Neutrophil (primary cell): Measurements from ENCODE around the gene PTPRO.

Source experiments
- H3K27ac ChIP-seq: fragments of 200-600 bp; sonication (generic); 2 replicates; pipeline ENCODE4 v1.5.1; 2016; ENCODE audit warnings: mild to moderate bottlenecking, moderate library complexity
- H3K27me3 ChIP-seq: fragments of 200-600 bp; sonication (generic); 2 replicates; pipeline ENCODE4 v1.6.0; 2016; ENCODE audit warnings: mild to moderate bottlenecking
- H3K36me3 ChIP-seq: fragments of 200-600 bp; sonication (generic); 2 replicates; pipeline ENCODE4 v1.5.1; 2017
- H3K4me1 ChIP-seq, 2 experiments: fragments of 200-600 bp in 1 of 2; sonication (generic) in 1 of 2; 1 replicate in 1 of 2; 2 replicates in 1 of 2; pipeline versions ENCODE4 v1.5.1 to v1.6.1; 2013 to 2016; ENCODE audit warnings: low read depth in 1 of 2, low read length in 1 of 2, mild to moderate bottlenecking in 1 of 2, moderate library complexity in 1 of 2; ENCODE audit not compliant: control insufficient read depth in 1 of 2, insufficient read depth in 1 of 2
- H3K4me3 ChIP-seq, 2 experiments: fragments of 200-600 bp in 1 of 2; sonication (generic) in 1 of 2; 1 replicate in 1 of 2; 2 replicates in 1 of 2; pipeline ENCODE4 v1.5.1; 2013 to 2016; ENCODE audit warnings: low read depth in 1 of 2, low read length in 1 of 2, mild to moderate bottlenecking in 1 of 2, moderate library complexity in 1 of 2
- H3K9me3 ChIP-seq: fragments of 200-600 bp; sonication (generic); 2 replicates; pipeline ENCODE4 v1.5.1; 2016
- TF ChIP-seq, protein P1 (sequence below): fragments of 200-600 bp; sonication (generic); IDR thresholded peaks from 2 replicates; pipeline ENCODE4 v1.5.1; 2016; ENCODE audit warnings: antibody characterized with exemption

The PTPRO gene

GRCh38 chr12:15591811-15592210 is 269.5 kb downstream of the PTPRO start:
- Histone ChIP-seq H3K4me1 (peaks cover 0 to 6% of the 10 kb centered on the region in 2 experiments), H3K27me3 (peaks cover 25% of the 10 kb centered on the region), H3K27ac (no peak overlapping the region), H3K4me3 (no peak overlapping the region), H3K36me3 (no peaks in the 10 kb centered on the region), H3K9me3 (no peaks in the 10 kb centered on the region)
- TF ChIP-seq, protein P1, sequence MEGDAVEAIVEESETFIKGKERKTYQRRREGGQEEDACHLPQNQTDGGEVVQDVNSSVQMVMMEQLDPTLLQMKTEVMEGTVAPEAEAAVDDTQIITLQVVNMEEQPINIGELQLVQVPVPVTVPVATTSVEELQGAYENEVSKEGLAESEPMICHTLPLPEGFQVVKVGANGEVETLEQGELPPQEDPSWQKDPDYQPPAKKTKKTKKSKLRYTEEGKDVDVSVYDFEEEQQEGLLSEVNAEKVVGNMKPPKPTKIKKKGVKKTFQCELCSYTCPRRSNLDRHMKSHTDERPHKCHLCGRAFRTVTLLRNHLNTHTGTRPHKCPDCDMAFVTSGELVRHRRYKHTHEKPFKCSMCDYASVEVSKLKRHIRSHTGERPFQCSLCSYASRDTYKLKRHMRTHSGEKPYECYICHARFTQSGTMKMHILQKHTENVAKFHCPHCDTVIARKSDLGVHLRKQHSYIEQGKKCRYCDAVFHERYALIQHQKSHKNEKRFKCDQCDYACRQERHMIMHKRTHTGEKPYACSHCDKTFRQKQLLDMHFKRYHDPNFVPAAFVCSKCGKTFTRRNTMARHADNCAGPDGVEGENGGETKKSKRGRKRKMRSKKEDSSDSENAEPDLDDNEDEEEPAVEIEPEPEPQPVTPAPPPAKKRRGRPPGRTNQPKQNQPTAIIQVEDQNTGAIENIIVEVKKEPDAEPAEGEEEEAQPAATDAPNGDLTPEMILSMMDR = no peak

GRCh38 chr12:15592934-15593333 is 270.6 kb downstream of the PTPRO start:
- TF ChIP-seq, protein P1 = no peak
- no peak overlapping the region for H3K27ac ChIP-seq
- H3K4me3 ChIP-seq = no peak overlapping the region
- peaks cover 23% of the 10 kb centered on the region for H3K27me3 ChIP-seq
- H3K4me1 ChIP-seq = peaks cover 0 to 6% of the 10 kb centered on the region in 2 experiments
- no peaks in the 10 kb centered on the region for H3K9me3 ChIP-seq
- H3K36me3 ChIP-seq = no peaks in the 10 kb centered on the region

GRCh38 chr12:15596174-15596573 is 273.9 kb downstream of the PTPRO start:
- TF ChIP-seq, protein P1 = no peak
- H3K4me1 ChIP-seq = no peaks in the 10 kb centered on the region
- no peak overlapping the region for H3K4me3 ChIP-seq
- H3K27ac ChIP-seq = no peak overlapping the region
- no peaks in the 10 kb centered on the region for H3K36me3 ChIP-seq
- no peaks in the 10 kb centered on the region for H3K27me3 ChIP-seq
- no peaks in the 10 kb centered on the region for H3K9me3 ChIP-seq

DNA sequence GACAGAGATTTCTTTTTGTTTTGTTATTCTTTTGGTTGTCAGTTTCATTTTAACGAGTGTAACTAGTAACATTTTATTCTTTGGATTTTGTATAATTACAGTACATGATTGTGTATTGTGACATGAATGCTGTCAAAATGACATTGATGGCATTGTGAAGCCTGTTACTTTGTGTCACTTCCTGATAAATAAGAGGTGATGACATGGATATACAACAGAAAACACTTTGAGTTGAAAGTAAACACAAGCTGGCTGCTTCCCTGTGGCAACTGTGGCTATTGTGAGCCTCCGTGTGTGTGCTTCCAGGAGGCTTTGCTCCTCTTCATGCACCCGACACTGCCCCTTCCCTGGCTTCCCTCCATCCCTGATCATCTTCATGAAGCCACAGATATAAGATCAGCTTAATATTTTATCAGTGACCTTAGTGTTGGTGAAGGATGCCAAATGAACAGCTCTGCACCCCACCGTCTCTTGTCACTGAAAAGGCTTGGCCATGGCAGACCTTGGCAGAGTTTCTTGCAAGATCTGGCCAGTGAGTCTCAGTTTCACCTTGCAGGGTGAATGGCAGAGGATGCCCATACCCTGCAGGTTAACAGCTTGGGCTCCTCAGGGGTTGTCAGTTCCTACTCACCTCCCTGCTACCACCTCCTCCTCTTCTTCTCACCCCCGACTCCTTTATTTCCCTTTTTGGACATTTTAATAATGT is 275.0 kb downstream of the PTPRO start:
- Histone ChIP-seq H3K4me1 (no peaks in the 10 kb centered on the region), H3K9me3 (no peaks in the 10 kb centered on the region), H3K4me3 (no peak overlapping the region), H3K36me3 (no peaks in the 10 kb centered on the region), H3K27ac (no peak overlapping the region), H3K27me3 (no peaks in the 10 kb centered on the region)
- TF ChIP-seq, protein P1 = no peak

- H3K27ac ChIP-seq = no peak overlapping the region
Observed at GRCh38 chr12:15599266-15600037, 277.1 kb downstream of the PTPRO start.

More at GRCh38 chr12:15599266-15600037, 277.1 kb downstream of the PTPRO start:
- TF ChIP-seq, protein P1 = no peak
- H3K4me3 ChIP-seq = no peak overlapping the region
- H3K36me3 ChIP-seq = no peaks in the 10 kb centered on the region
- H3K27me3 ChIP-seq = no peaks in the 10 kb centered on the region
- H3K9me3 ChIP-seq = no peaks in the 10 kb centered on the region
- no peaks in the 10 kb centered on the region for H3K4me1 ChIP-seq
